Ovary (tissue), 3 donors: ENCODE measurements around the gene CD99L2.

ENCODE experiments used
- POLR2A ChIP-seq: fragments of 450-650 bp; IDR thresholded peaks from one replicate; pipeline ENCODE4 v1.6.1; 2017; ENCODE audit warnings: antibody characterized with exemption, mild to moderate bottlenecking, moderate library complexity
- TF ChIP-seq, protein P1 (sequence below), 3 donors: fragments of 450-650 bp in 2 of 3; fragments of 200-600 bp in 1 of 3; IDR thresholded peaks; one replicate each; pipeline versions ENCODE4 v1.5.1 to v1.8.0; 2016 to 2022; ENCODE audit warnings: antibody characterized with exemption in 3 of 3, mild to moderate bottlenecking in 1 of 3
- donor health status: DM: no; HTN: no; CAD: no.

DNA sequence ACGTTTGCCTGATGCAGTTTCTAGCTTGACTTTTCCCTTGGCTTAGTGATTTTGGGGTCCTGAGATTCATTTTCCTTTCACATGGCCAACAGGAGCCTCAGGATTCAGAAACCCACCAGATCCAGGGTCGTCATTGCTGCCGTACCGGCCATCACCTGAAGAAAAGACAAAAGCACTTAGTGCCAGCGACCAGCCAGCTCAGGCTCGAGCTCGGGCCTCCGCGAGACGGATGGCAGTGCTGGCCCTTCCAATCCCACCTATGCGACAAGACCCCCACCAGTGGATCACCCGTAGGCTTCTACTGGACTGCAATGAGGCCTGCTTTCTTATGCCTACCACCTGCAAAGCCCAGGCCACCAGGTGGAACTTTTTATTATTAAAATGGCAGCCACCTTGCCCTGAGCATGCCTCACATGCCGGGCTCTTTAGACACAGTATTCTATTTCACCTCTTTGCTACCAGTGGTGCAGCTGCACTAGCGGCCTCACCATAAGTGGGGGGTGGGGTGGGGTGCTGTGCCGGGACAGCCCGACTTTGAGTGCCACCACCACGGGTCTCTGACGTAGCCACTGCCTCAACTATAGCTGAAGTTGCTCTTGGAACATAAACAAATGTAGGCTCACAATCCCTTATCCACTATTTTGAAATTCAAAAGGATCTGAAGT, 121.0 kb downstream of the CD99L2 start:
- TF ChIP-seq POLR2A, result no peak
- TF ChIP-seq, protein P1, sequence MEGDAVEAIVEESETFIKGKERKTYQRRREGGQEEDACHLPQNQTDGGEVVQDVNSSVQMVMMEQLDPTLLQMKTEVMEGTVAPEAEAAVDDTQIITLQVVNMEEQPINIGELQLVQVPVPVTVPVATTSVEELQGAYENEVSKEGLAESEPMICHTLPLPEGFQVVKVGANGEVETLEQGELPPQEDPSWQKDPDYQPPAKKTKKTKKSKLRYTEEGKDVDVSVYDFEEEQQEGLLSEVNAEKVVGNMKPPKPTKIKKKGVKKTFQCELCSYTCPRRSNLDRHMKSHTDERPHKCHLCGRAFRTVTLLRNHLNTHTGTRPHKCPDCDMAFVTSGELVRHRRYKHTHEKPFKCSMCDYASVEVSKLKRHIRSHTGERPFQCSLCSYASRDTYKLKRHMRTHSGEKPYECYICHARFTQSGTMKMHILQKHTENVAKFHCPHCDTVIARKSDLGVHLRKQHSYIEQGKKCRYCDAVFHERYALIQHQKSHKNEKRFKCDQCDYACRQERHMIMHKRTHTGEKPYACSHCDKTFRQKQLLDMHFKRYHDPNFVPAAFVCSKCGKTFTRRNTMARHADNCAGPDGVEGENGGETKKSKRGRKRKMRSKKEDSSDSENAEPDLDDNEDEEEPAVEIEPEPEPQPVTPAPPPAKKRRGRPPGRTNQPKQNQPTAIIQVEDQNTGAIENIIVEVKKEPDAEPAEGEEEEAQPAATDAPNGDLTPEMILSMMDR (IDR thresholded peaks at IDR 0.05), result no peak
